ENCODE results near the gene KCTD6. TPM values are rescaled to one million over a fixed set of nuclear protein-coding genes. Genes with fewer than 3 reads are reported as not detected.

KCTD6 gene
- total and polyA plus RNA-seq, 3 donors from 2014 or later: 9.5 to 19.8 (median 14.9) TPM

DNA sequence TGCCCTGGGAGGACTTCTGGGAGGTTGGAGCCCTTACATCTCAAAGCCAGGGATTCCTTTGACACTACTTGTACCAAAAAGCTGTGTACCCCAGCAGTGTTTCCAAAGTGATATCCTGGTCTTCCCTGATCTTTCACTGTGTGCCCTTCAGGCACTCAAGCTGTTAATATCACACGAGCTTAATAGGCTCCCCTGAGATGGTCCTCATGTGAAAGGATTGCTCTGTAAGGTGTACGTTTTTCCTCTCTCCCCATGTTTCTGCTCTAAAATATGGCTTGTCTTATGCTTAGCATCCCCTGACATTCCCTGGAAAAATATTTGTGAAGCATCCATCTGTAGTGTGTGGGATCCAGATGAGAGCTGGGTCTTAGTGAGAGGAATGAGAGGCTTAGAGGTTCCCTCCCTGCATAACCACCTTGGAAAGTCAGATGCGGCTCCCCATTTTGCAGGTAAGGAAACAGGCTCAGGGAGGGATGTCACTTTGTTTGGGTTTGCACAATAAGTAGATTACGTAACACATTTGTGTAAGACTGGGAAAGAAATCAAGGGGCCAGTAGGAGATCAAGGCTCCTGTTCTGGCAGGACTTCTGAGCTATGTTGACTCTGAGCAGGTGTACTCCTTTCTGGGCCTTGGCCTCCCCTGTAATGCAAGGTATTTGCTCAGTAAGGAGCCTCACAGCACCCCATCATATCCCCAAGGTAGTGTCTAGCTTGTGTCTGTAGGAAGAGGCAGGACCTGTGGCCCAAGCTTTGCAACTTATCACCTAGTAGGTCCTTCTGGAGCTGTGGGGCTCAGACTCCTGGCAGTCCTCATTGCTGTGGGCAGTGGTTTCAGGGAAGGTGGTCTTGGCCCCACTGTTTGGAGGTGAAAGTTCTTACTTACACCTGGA is 45.8 kb downstream of the KCTD6 start:
- no peaks in the 10 kb centered on the region for H3K9me3 ChIP-seq
- WGBS, 2 donors: 63 to 70% methylated on average over 4 of the region's 4 CpGs
- H3K27me3 ChIP-seq: no peaks in the 10 kb centered on the region
- H3K36me3 ChIP-seq (ENCODE audit: low read depth, missing control alignments): no peaks in the 10 kb centered on the region
- H3K27ac ChIP-seq: peak overlapping the region; percentile 55 to 77
- intact Hi-C loops (cut with DNase I; ENCODE audit: low total_unique reads): no loop called here
- H3K4me3 ChIP-seq: no peak overlapping the region
- no peak for TF ChIP-seq CTCF (IDR thresholded peaks at IDR 0.05)
- no peak for TF ChIP-seq POLR2A (IDR thresholded peaks at IDR 0.05)
- DNase-seq: no peak
- H3K4me1 ChIP-seq: peaks cover 17% of the 10 kb centered on the region

DNA sequence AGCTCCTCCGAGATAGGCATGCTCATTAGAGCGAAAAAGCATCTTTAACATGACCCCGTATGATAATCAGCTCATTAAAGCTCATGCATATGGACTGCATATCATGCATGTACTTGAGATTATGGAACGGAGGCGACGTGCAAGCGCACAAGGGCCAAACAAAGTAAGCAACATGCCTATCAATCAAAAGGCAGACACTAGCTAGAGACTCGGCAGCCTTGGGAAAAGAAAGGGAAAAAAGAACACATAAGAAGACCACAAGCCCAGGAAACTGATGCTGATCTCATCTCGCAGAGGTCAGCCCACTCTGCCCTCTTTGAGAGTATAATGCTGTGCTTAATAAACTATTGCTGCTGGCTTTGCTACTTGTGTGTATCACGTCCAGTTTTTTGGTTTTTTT is 47.7 kb downstream of the KCTD6 start:
- Histone ChIP-seq H3K36me3 (ENCODE audit: low read depth, missing control alignments) (no peaks in the 10 kb centered on the region), H3K27ac (no peak overlapping the region), H3K27me3 (no peaks in the 10 kb centered on the region), H3K4me1 (peaks cover 17% of the 10 kb centered on the region), H3K4me3 (no peak overlapping the region), H3K9me3 (no peaks in the 10 kb centered on the region)
- no peak for DNase-seq
- TF ChIP-seq CTCF (IDR thresholded peaks at IDR 0.05) (no peak), POLR2A (IDR thresholded peaks at IDR 0.05) (no peak)
- intact Hi-C loops (cut with DNase I; ENCODE audit: low total_unique reads): no loop called here
- WGBS, 2 donors: 86 to 91% methylated on average over 10 of the region's 10 CpGs

- peaks cover 17% of the 10 kb centered on the region for H3K4me1 ChIP-seq
- no peak overlapping the region for H3K27ac ChIP-seq
- TF ChIP-seq POLR2A (IDR thresholded peaks at IDR 0.05) (no peak), CTCF (IDR thresholded peaks at IDR 0.05) (no peak)
- H3K27me3 ChIP-seq: no peaks in the 10 kb centered on the region
- no peak overlapping the region for H3K4me3 ChIP-seq
- DNase-seq: no peak
- intact Hi-C loops (cut with DNase I; ENCODE audit: low total_unique reads): no loop called here
- WGBS, 2 donors: 92 to 96% methylated on average over 8 of the region's 8 CpGs
- no peaks in the 10 kb centered on the region for H3K9me3 ChIP-seq
- no peaks in the 10 kb centered on the region for H3K36me3 ChIP-seq (ENCODE audit: low read depth, missing control alignments)
Measured at GRCh38 chr3:58540176-58540858, 48.4 kb downstream of the KCTD6 start.

DNA sequence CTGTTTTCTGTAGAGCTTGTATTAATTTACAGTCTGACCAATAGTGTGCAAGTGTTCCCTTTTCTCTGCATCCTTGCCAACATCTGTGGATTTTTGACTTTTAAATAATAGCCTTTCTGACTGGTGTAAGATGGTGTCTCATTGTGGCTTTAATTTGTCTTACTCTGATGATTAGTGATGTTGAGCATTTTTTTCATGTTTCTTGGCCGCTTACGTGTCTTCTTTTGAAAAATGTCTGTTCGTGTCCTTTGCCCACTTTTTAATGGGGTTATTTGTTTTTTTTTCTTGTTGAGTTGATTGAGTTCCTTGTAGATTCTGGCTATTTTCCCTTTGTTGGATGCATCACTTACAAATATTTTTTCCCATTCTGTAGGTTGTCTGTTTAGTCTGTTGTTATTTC is 52.6 kb downstream of the KCTD6 start:
- 91 to 94% methylated on average over 3 of the region's 3 CpGs for WGBS, 2 donors

More for the DNA sequence above, 52.6 kb downstream of the KCTD6 start:
- TF ChIP-seq CTCF (IDR thresholded peaks at IDR 0.05): no peak
- no peak for TF ChIP-seq POLR2A (IDR thresholded peaks at IDR 0.05)
- H3K27ac ChIP-seq: no peak overlapping the region
- H3K4me3 ChIP-seq: no peak overlapping the region
- H3K4me1 ChIP-seq: no peaks in the 10 kb centered on the region
- intact Hi-C loops (cut with DNase I; ENCODE audit: low total_unique reads): no loop called here
- H3K36me3 ChIP-seq (ENCODE audit: low read depth, missing control alignments): no peaks in the 10 kb centered on the region
- no peaks in the 10 kb centered on the region for H3K9me3 ChIP-seq
- no peak for DNase-seq
- H3K27me3 ChIP-seq: no peaks in the 10 kb centered on the region

Measured in testis (tissue), 3 donors.